ENCODE data around the gene SLC10A7.

SLC10A7 gene

DNA sequence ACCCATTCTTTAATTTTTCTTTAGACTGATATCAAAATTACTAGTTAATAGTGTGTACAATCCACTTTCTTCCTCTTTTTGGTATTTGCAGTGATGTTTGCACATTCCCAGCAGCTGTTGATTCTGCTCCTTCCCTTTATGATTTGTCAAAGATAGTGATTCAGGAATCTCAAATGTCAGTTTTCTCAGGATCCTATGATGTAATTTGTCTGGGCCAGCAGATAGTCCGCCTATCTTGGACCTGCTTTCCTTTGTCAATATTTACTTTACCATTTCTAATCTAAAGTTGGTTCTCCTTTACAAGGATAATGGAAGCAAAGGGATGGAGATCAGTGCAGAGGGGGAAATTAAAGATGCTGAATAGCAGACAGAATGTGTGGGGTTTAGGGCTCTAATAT lies 185.3 kb downstream of the SLC10A7 start:
- H3K27me3 ChIP-seq (replicated peaks; ENCODE audit: insufficient read depth, low read length) = no peaks in the 10 kb centered on the region
- H3K9me3 ChIP-seq (replicated peaks; ENCODE audit: insufficient read depth, low read length) = no peaks in the 10 kb centered on the region
- no peaks in the 10 kb centered on the region for H3K36me3 ChIP-seq (replicated peaks; ENCODE audit: insufficient read depth, low read length)
- TF ChIP-seq EZH2phosphoT487 (IDR thresholded peaks at IDR 0.05; ENCODE audit: low read length) (no peak), EZH2 (optimal IDR thresholded peaks at IDR 0.05; ENCODE audit: low read depth, low read length) (no peak)
- TF ChIP-seq, protein P1, sequence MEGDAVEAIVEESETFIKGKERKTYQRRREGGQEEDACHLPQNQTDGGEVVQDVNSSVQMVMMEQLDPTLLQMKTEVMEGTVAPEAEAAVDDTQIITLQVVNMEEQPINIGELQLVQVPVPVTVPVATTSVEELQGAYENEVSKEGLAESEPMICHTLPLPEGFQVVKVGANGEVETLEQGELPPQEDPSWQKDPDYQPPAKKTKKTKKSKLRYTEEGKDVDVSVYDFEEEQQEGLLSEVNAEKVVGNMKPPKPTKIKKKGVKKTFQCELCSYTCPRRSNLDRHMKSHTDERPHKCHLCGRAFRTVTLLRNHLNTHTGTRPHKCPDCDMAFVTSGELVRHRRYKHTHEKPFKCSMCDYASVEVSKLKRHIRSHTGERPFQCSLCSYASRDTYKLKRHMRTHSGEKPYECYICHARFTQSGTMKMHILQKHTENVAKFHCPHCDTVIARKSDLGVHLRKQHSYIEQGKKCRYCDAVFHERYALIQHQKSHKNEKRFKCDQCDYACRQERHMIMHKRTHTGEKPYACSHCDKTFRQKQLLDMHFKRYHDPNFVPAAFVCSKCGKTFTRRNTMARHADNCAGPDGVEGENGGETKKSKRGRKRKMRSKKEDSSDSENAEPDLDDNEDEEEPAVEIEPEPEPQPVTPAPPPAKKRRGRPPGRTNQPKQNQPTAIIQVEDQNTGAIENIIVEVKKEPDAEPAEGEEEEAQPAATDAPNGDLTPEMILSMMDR (IDR thresholded peaks at IDR 0.05; ENCODE audit: low read length) = no peak
- H3K27ac ChIP-seq (ENCODE audit: low read length) = no peak overlapping the region
- H4K20me1 ChIP-seq (ENCODE audit: insufficient read depth, low read length) = no peaks in the 10 kb centered on the region
- no peaks in the 10 kb centered on the region for H3K79me2 ChIP-seq (ENCODE audit: low read length)
- peaks cover 38% of the 10 kb centered on the region for H3K4me1 ChIP-seq (ENCODE audit: low read length)
- H3K4me2 ChIP-seq (ENCODE audit: low read depth, low read length) = no peak overlapping the region
- no peak overlapping the region for H3K4me3 ChIP-seq (ENCODE audit: low read length)
- no peak for DNase-seq
- no peaks in the 10 kb centered on the region for H3K9me2 ChIP-seq (replicated peaks; ENCODE audit: insufficient read depth, low read length)
- H3F3A ChIP-seq (ENCODE audit: insufficient read depth, low read length) = peaks cover 14% of the 10 kb centered on the region
- H2AFZ ChIP-seq (ENCODE audit: low read length) = no peak overlapping the region
- H3K9ac ChIP-seq (ENCODE audit: low read length) = no peak overlapping the region

GRCh38 chr4:146335763-146336409 lies 185.9 kb downstream of the SLC10A7 start:
- H3K27ac ChIP-seq (ENCODE audit: low read length) = no peak overlapping the region

GRCh38 chr4:146334862-146335449 lies 186.8 kb downstream of the SLC10A7 start:
- TF ChIP-seq, protein P1 (IDR thresholded peaks at IDR 0.05; ENCODE audit: low read length) = no peak
- TF ChIP-seq EZH2 (optimal IDR thresholded peaks at IDR 0.05; ENCODE audit: low read depth, low read length) (no peak), EZH2phosphoT487 (IDR thresholded peaks at IDR 0.05; ENCODE audit: low read length) (no peak)
- H2AFZ ChIP-seq (ENCODE audit: low read length) = no peak overlapping the region
- H3K27me3 ChIP-seq (replicated peaks; ENCODE audit: insufficient read depth, low read length) = no peaks in the 10 kb centered on the region
- H3K9me3 ChIP-seq (replicated peaks; ENCODE audit: insufficient read depth, low read length) = no peaks in the 10 kb centered on the region
- H3K4me2 ChIP-seq (ENCODE audit: low read depth, low read length) = peak overlapping the region; percentile 75
- no peaks in the 10 kb centered on the region for H3K79me2 ChIP-seq (ENCODE audit: low read length)
- H3K9ac ChIP-seq (ENCODE audit: low read length) = no peak overlapping the region; the same call in 1 of the 2 replicates
- no peaks in the 10 kb centered on the region for H4K20me1 ChIP-seq (ENCODE audit: insufficient read depth, low read length)
- H3F3A ChIP-seq (ENCODE audit: insufficient read depth, low read length) = peaks cover 14% of the 10 kb centered on the region
- DNase-seq = no peak
- H3K4me3 ChIP-seq (ENCODE audit: low read length) = peak overlapping the region; percentile 49; the same call in 1 of the 2 replicates
- H3K9me2 ChIP-seq (replicated peaks; ENCODE audit: insufficient read depth, low read length) = no peaks in the 10 kb centered on the region
- peaks cover 38% of the 10 kb centered on the region for H3K4me1 ChIP-seq (ENCODE audit: low read length)
- no peaks in the 10 kb centered on the region for H3K36me3 ChIP-seq (replicated peaks; ENCODE audit: insufficient read depth, low read length)
- no peak overlapping the region for H3K27ac ChIP-seq (ENCODE audit: low read length)

More at GRCh38 chr4:146335763-146336409, 185.9 kb downstream of the SLC10A7 start:
- no peak overlapping the region for H3K4me2 ChIP-seq (ENCODE audit: low read depth, low read length)
- no peaks in the 10 kb centered on the region for H3K9me3 ChIP-seq (replicated peaks; ENCODE audit: insufficient read depth, low read length)
- H4K20me1 ChIP-seq (ENCODE audit: insufficient read depth, low read length) = no peaks in the 10 kb centered on the region
- no peaks in the 10 kb centered on the region for H3K79me2 ChIP-seq (ENCODE audit: low read length)
- no peak overlapping the region for H2AFZ ChIP-seq (ENCODE audit: low read length)
- DNase-seq = no peak
- peaks cover 14% of the 10 kb centered on the region for H3F3A ChIP-seq (ENCODE audit: insufficient read depth, low read length)
- no peak overlapping the region for H3K9ac ChIP-seq (ENCODE audit: low read length)
- H3K9me2 ChIP-seq (replicated peaks; ENCODE audit: insufficient read depth, low read length) = no peaks in the 10 kb centered on the region
- no peaks in the 10 kb centered on the region for H3K27me3 ChIP-seq (replicated peaks; ENCODE audit: insufficient read depth, low read length)
- H3K4me1 ChIP-seq (ENCODE audit: low read length) = peaks cover 38% of the 10 kb centered on the region
- H3K4me3 ChIP-seq (ENCODE audit: low read length) = no peak overlapping the region
- TF ChIP-seq, protein P1 (IDR thresholded peaks at IDR 0.05; ENCODE audit: low read length) = no peak
- TF ChIP-seq EZH2phosphoT487 (IDR thresholded peaks at IDR 0.05; ENCODE audit: low read length) (no peak), EZH2 (optimal IDR thresholded peaks at IDR 0.05; ENCODE audit: low read depth, low read length) (no peak)
- H3K36me3 ChIP-seq (replicated peaks; ENCODE audit: insufficient read depth, low read length) = no peaks in the 10 kb centered on the region
